Esophagus muscularis mucosa (tissue), 4 donors: Measurements from ENCODE around the gene ENOX1. TPM values are rescaled to one million over a fixed set of nuclear protein-coding genes. Genes with fewer than 3 reads are reported as not detected.

Source experiments
- DNase-seq: peaks from one replicate; pipeline ENCODE4 v3.0.0-alpha.2; 2017; ENCODE audit errors: extremely low spot score
- H3K27ac ChIP-seq, 4 donors: fragments of 200-600 bp; sonication (generic); replicated peaks in 1 of 4; 1 replicate in 3 of 4; 2 replicates in 1 of 4; pipeline ENCODE4 v1.5.1; 2016 to 2019; ENCODE audit warnings: mild to moderate bottlenecking in 1 of 4
- H3K27me3 ChIP-seq, 4 donors: fragments of 200-600 bp; sonication (generic); one replicate each; pipeline versions ENCODE4 v1.5.1 to v1.6.0; 2016 to 2019
- H3K36me3 ChIP-seq, 4 donors: fragments of 200-600 bp; sonication (generic); one replicate each; pipeline ENCODE4 v1.5.1; 2016 to 2019
- H3K4me1 ChIP-seq, 4 donors: fragments of 200-600 bp; sonication (generic); one replicate each; pipeline ENCODE4 v1.5.1; 2016 to 2019
- H3K4me3 ChIP-seq, 4 donors: fragments of 200-600 bp; sonication (generic); 1 replicate in 2 of 4; 2 replicates in 2 of 4; pipeline ENCODE4 v1.5.1; 2016 to 2019; ENCODE audit warnings: mild to moderate bottlenecking in 4 of 4, moderate library complexity in 1 of 4
- H3K9me3 ChIP-seq, 4 donors: fragments of 200-600 bp; sonication (generic); 1 replicate in 3 of 4; 2 replicates in 1 of 4; pipeline ENCODE4 v1.5.1; 2016 to 2019
- EP300 ChIP-seq: sonication (generic); formaldehyde crosslinking; IDR thresholded peaks from one replicate; pipeline ENCODE4 v1.6.1; 2017; ENCODE audit warnings: antibody characterized with exemption
- POLR2A ChIP-seq: fragments of 450-650 bp; IDR thresholded peaks from one replicate; pipeline ENCODE4 v1.6.1; 2017; ENCODE audit warnings: antibody characterized with exemption, moderate library complexity, mild to moderate bottlenecking, low read depth
- POLR2AphosphoS5 ChIP-seq, 2 donors: sonication (generic); formaldehyde crosslinking; IDR thresholded peaks; one replicate each; pipeline ENCODE4 v1.6.1; 2017; ENCODE audit warnings: antibody characterized with exemption in 2 of 2
- WGBS: methylation state at CpG from one replicate; pipeline ENCODE4 v1.1.5; 2018; 5-methylcytosine and 5-hydroxymethylcytosine counted together
- intact Hi-C: fragments of 100-400 bp; cut with DNase I; formaldehyde crosslinking; loops from one replicate; pipeline ENCODE4 v1.15.1; 2023
- total RNA-seq, 4 donors: library from RNA; depleted of rRNA; stranded (reverse); fragments of >200 nt; gene quantifications; one replicate each; pipeline versions ENCODE4 v1.1.0 to v1.2.1, GENCODE V29; 2016
- TF ChIP-seq, protein P1 (sequence below), 3 experiments: fragments of 200-600 bp in 2 of 3; fragments of 450-650 bp in 1 of 3; sonication (generic) in 2 of 3; IDR thresholded peaks; one replicate each; pipeline ENCODE4 v1.5.1; 2017 to 2019; ENCODE audit warnings: antibody characterized with exemption in 3 of 3, mild to moderate bottlenecking in 2 of 3, moderate library complexity in 1 of 3

The ENOX1 gene
- total RNA-seq, 4 donors from 2014 or later: 9.3 to 14.1 (median 12.4) TPM

DNA sequence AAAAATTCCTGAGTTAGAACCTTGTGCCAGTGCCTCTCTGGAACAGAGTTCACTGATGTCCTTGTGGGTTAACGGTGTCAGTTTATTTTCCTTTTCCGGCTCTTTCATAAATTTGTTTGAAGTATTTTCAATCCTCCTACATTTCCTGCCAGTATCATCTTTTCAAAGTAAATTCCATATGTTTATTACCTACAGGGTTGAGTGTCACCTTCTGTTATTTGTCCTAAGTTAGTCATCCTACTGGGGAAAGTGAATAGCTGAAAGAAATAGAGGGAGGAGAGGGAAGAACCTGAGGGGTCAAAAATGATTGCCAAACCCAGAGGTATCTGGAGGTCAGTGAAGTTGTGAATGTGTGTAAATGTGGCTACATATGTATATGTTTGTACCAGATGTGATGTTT lies 582.2 kb downstream of the ENOX1 start:
- H3K27ac ChIP-seq: no peak overlapping the region

DNA sequence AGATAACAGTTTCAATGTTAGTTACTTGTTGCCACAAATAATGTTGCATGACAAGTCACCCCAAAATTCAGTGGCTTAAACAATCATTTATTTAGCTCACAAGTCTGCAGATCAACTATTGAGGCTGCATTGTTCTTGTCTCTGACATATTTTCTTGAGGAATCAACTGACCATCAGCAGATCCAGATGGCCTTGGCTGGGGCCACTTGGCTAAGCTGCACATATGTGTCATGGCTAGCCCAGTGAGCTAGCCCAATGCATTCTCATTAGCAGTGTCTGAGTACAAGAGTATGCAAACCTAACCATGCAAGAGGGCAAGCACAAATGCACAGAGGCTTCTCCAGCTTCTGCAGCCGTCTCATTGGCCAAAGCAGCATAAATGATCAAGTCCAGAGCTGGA lies 583.0 kb downstream of the ENOX1 start:
- Histone ChIP-seq H3K27ac (no peak overlapping the region), H3K27me3 (no peaks in the 10 kb centered on the region), H3K9me3 (peaks cover 0 to 10% (median 4%) of the 10 kb centered on the region in 4 donors), H3K4me3 (no peak overlapping the region), H3K36me3 (no peaks in the 10 kb centered on the region), H3K4me1 (no peaks in the 10 kb centered on the region)
- intact Hi-C loops: no loop called here
- TF ChIP-seq, protein P1, sequence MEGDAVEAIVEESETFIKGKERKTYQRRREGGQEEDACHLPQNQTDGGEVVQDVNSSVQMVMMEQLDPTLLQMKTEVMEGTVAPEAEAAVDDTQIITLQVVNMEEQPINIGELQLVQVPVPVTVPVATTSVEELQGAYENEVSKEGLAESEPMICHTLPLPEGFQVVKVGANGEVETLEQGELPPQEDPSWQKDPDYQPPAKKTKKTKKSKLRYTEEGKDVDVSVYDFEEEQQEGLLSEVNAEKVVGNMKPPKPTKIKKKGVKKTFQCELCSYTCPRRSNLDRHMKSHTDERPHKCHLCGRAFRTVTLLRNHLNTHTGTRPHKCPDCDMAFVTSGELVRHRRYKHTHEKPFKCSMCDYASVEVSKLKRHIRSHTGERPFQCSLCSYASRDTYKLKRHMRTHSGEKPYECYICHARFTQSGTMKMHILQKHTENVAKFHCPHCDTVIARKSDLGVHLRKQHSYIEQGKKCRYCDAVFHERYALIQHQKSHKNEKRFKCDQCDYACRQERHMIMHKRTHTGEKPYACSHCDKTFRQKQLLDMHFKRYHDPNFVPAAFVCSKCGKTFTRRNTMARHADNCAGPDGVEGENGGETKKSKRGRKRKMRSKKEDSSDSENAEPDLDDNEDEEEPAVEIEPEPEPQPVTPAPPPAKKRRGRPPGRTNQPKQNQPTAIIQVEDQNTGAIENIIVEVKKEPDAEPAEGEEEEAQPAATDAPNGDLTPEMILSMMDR (IDR thresholded peaks at IDR 0.05): no peak
- 92% methylated on average over 1 of the region's 1 CpG for WGBS
- peak; percentile 45 for DNase-seq

More for the DNA sequence above, 582.2 kb downstream of the ENOX1 start:
- H3K9me3 ChIP-seq: peaks cover 0 to 10% (median 4%) of the 10 kb centered on the region in 4 donors
- H3K4me3 ChIP-seq: no peak overlapping the region
- H3K4me1 ChIP-seq: no peaks in the 10 kb centered on the region
- 97% methylated on average over 2 of the region's 2 CpGs for WGBS
- intact Hi-C loops: no loop called here
- H3K36me3 ChIP-seq: no peaks in the 10 kb centered on the region
- no peaks in the 10 kb centered on the region for H3K27me3 ChIP-seq
- TF ChIP-seq, protein P1 (IDR thresholded peaks at IDR 0.05): no peak
- TF ChIP-seq POLR2AphosphoS5 (IDR thresholded peaks at IDR 0.05): no peak
- TF ChIP-seq EP300: no peak
- TF ChIP-seq POLR2A: no peak
- no peak for DNase-seq

DNA sequence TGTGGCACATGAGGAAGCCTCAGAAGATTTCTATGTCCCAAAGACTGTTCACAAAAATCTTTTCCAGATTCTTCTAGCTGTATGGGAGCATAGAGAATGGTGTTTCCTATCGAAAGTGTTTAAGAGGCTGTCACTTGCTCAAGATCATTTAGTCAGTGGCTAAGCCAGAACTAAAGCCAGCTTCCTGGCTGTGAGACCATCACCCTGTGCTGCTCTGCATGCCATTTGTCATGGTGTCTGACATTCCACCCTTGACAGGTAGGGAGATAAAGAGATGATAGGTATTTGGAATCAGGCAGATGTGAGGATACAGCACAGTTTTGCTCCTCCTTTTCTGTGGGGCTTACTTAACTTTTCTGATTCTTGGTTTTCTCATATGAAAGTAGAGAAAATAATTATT lies 586.0 kb downstream of the ENOX1 start:
- Histone ChIP-seq H3K9me3 (peaks cover 0 to 10% (median 4%) of the 10 kb centered on the region in 4 donors), H3K4me3 (no peak overlapping the region), H3K36me3 (no peaks in the 10 kb centered on the region), H3K4me1 (peaks cover 0 to 8% (median 0%) of the 10 kb centered on the region in 4 donors), H3K27ac (no peak overlapping the region), H3K27me3 (no peaks in the 10 kb centered on the region)
- TF ChIP-seq, protein P1 (IDR thresholded peaks at IDR 0.05): no peak
- no peak for TF ChIP-seq POLR2AphosphoS5 (IDR thresholded peaks at IDR 0.05)
- TF ChIP-seq POLR2A: no peak
- no peak for TF ChIP-seq EP300
- 50% methylated on average over 1 of the region's 1 CpG for WGBS
- intact Hi-C loops: no loop called here
- peak; percentile 10 for DNase-seq

DNA sequence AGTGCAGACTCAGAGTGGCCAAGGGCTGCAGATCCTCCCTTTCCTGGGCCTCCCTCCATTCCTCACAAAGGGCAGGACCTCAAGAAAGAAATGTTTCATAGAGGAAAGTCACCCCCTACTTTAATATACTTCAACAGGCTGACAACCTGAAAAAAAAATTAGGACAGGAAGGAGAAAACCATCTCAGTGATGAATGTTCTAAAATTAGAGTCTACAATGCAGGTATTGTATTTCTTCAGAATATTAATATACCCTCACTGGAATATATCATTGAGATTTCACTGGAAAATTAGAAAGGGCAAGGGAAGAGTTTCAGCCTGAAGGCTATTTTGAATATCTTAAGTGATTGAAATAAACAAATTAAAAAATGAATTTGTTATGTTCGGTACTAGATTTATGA lies 586.5 kb downstream of the ENOX1 start:
- H3K36me3 ChIP-seq: no peaks in the 10 kb centered on the region
- peak; percentile 50 for DNase-seq
- H3K4me1 ChIP-seq: peaks cover 0 to 8% (median 0%) of the 10 kb centered on the region in 4 donors
- peaks cover 0 to 10% (median 4%) of the 10 kb centered on the region in 4 donors for H3K9me3 ChIP-seq
- TF ChIP-seq POLR2AphosphoS5 (IDR thresholded peaks at IDR 0.05) (no peak), POLR2A (no peak), EP300 (no peak)
- TF ChIP-seq, protein P1 (IDR thresholded peaks at IDR 0.05): no peak
- intact Hi-C loops: no loop called here
- no peak overlapping the region for H3K27ac ChIP-seq
- H3K27me3 ChIP-seq: no peaks in the 10 kb centered on the region
- WGBS: 86% methylated on average over 1 of the region's 1 CpG
- H3K4me3 ChIP-seq: no peak overlapping the region

DNA sequence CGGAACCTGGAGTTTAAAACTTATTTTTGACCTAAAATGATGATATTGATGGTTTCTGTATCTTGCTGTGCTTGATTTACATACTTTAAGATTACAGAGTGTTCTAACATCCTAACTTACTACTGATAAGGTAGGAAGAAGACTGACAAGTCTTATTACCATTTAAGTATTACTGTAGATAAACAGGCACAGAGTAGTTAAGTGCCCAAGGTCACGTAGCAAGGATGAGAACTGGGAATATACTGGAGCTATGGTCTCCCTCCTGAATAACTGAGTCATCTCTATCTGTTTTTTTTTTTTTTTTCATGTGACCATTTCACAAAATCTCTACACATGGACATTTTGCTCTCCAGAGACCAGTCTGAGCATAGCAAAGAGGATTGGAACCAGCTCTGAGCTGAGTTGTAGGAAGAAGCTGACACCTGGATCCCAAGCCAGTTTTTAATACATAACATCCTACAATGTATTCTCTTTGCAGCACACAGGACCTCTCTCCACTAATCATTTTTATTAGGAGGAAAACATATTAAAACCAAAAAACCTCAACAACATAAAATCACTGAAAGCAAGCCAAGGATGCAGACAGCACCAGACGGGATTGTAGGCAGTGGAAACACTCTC lies 589.9 kb downstream of the ENOX1 start:
- TF ChIP-seq POLR2AphosphoS5 (IDR thresholded peaks at IDR 0.05): no peak
- TF ChIP-seq, protein P1 (IDR thresholded peaks at IDR 0.05): no peak
- no peak for TF ChIP-seq POLR2A
- no peak for TF ChIP-seq EP300
- Histone ChIP-seq H3K36me3 (no peaks in the 10 kb centered on the region), H3K9me3 (peaks cover 0 to 4% (median 0%) of the 10 kb centered on the region in 4 donors), H3K27me3 (no peaks in the 10 kb centered on the region), H3K4me1 (peaks cover 0 to 8% (median 0%) of the 10 kb centered on the region in 4 donors), H3K27ac (no peak overlapping the region), H3K4me3 (no peak overlapping the region)
- intact Hi-C loops: no loop called here
- DNase-seq: no peak
- 84% methylated on average over 3 of the region's 3 CpGs for WGBS
